Hepatocyte (in vitro differentiated cells): ENCODE results near the gene MAGEB17. TPM values are rescaled to one million over a fixed set of nuclear protein-coding genes. Genes with fewer than 3 reads are reported as not detected.

Experiments used
- DNase-seq: peaks from one replicate; pipeline ENCODE4 v3.0.0-alpha.2; 2016; ENCODE audit warnings: low spot score
- H2AFZ ChIP-seq: fragments of 200-600 bp; sonication (generic); 2 replicates; pipeline ENCODE4 v1.6.0; 2016; ENCODE audit warnings: antibody characterized with exemption, mild to moderate bottlenecking
- H3K27ac ChIP-seq: fragments of 200-600 bp; sonication (generic); 2 replicates; pipeline ENCODE4 v1.5.1; 2016; ENCODE audit warnings: mild to moderate bottlenecking
- H3K27me3 ChIP-seq: fragments of 200-600 bp; sonication (generic); 2 replicates; pipeline ENCODE4 v1.6.1; 2016
- H3K36me3 ChIP-seq: fragments of 200-600 bp; sonication (generic); replicated peaks from 2 replicates; pipeline ENCODE4 v1.5.1; 2016; ENCODE audit warnings: low read depth; ENCODE audit not compliant: insufficient read depth
- H3K4me1 ChIP-seq: fragments of 200-600 bp; sonication (generic); 2 replicates; pipeline ENCODE4 v1.5.1; 2016; ENCODE audit warnings: mild to moderate bottlenecking, moderate library complexity; ENCODE audit not compliant: insufficient read depth
- H3K4me2 ChIP-seq: fragments of 200-600 bp; sonication (generic); 2 replicates; pipeline ENCODE4 v1.6.0; 2016
- H3K4me3 ChIP-seq: fragments of 200-600 bp; sonication (generic); 2 replicates; pipeline ENCODE4 v1.5.1; 2016; ENCODE audit warnings: mild to moderate bottlenecking
- H3K79me2 ChIP-seq: fragments of 200-600 bp; sonication (generic); 2 replicates; pipeline ENCODE4 v1.6.0; 2017; ENCODE audit warnings: mild to moderate bottlenecking
- H3K9me2 ChIP-seq: fragments of 200-600 bp; sonication (generic); replicated peaks from 2 replicates; pipeline ENCODE4 v1.6.0; 2017; ENCODE audit warnings: mild to moderate bottlenecking; ENCODE audit not compliant: insufficient read depth
- H3K9me3 ChIP-seq: fragments of 200-600 bp; sonication (generic); 2 replicates; pipeline ENCODE4 v1.5.1; 2016; ENCODE audit warnings: low read depth, mild to moderate bottlenecking
- H4K20me1 ChIP-seq: fragments of 200-600 bp; sonication (generic); 2 replicates; pipeline ENCODE4 v1.6.0; 2016; ENCODE audit warnings: mild to moderate bottlenecking; ENCODE audit not compliant: insufficient read depth, poor library complexity, severe bottlenecking
- CTCF ChIP-seq: fragments of 200-600 bp; sonication (generic); IDR thresholded peaks from 2 replicates; pipeline ENCODE4 v1.5.1; 2016; ENCODE audit warnings: antibody characterized with exemption, mild to moderate bottlenecking; ENCODE audit not compliant: poor library complexity
- EZH2 ChIP-seq: fragments of 200-600 bp; sonication (generic); IDR thresholded peaks from 2 replicates; pipeline ENCODE4 v1.6.1; 2016; ENCODE audit warnings: antibody characterized with exemption, mild to moderate bottlenecking, borderline replicate concordance
- EZH2phosphoT487 ChIP-seq: fragments of 200-600 bp; sonication (generic); IDR thresholded peaks from one replicate; pipeline ENCODE4 v1.6.1; 2018; ENCODE audit warnings: antibody characterized with exemption, mild to moderate bottlenecking, low read depth, moderate library complexity; ENCODE audit not compliant: unreplicated experiment, severe bottlenecking
- WGBS: methylation state at CpG from one replicate; pipeline ENCODE4 v1.1.6; 2016; ENCODE audit warnings: low lambda C conversion rate; ENCODE audit errors: missing lambda C conversion rate; 5-methylcytosine and 5-hydroxymethylcytosine counted together
- polyA plus RNA-seq: library from polyadenylated mRNA; unstranded; fragments of >200 nt; fragmentation: Nextera tagmentation; extraction: Ambion mirVana; gene quantifications from 2 replicates; pipeline ENCODE4 v1.2.1, GENCODE V29; 2016
- total RNA-seq: library from RNA; depleted of rRNA; stranded (reverse); fragments of >200 nt; gene quantifications from 2 replicates; pipeline ENCODE4 v1.2.3, GENCODE V29; 2014

Gene MAGEB17
- total and polyA plus RNA-seq, 2 experiments from 2014 or later: 0.20 TPM; not detected in 1

- WGBS: 52% methylated on average over 3 of the region's 3 CpGs
- no peaks in the 10 kb centered on the region for H3K9me3 ChIP-seq
- H3K27ac ChIP-seq: no peak overlapping the region
- H3K4me3 ChIP-seq: no peak overlapping the region
- H3K4me1 ChIP-seq: peaks cover 12% of the 10 kb centered on the region
- no peak overlapping the region for H3K4me2 ChIP-seq
- no peaks in the 10 kb centered on the region for H3K27me3 ChIP-seq
- no peaks in the 10 kb centered on the region for H4K20me1 ChIP-seq
- TF ChIP-seq EZH2: no peak
- TF ChIP-seq CTCF: no peak
- no peak for TF ChIP-seq EZH2phosphoT487
- no peaks in the 10 kb centered on the region for H3K36me3 ChIP-seq
- no peaks in the 10 kb centered on the region for H3K9me2 ChIP-seq
- H3K79me2 ChIP-seq: no peaks in the 10 kb centered on the region
- no peak overlapping the region for H2AFZ ChIP-seq
- no peak for DNase-seq
These were observed 19.2 kb downstream of the MAGEB17 start for GRCh38 chrX:16186380-16187007.

- Histone ChIP-seq H3K4me2 (no peak overlapping the region), H3K9me2 (no peaks in the 10 kb centered on the region), H3K4me3 (no peak overlapping the region), H3K9me3 (no peaks in the 10 kb centered on the region), H3K79me2 (no peaks in the 10 kb centered on the region), H3K4me1 (peaks cover 19% of the 10 kb centered on the region), H2AFZ (no peak overlapping the region), H3K27me3 (no peaks in the 10 kb centered on the region), H4K20me1 (no peaks in the 10 kb centered on the region), H3K36me3 (no peaks in the 10 kb centered on the region), H3K27ac (no peak overlapping the region)
- TF ChIP-seq EZH2: no peak
- no peak for TF ChIP-seq EZH2phosphoT487
- no peak for TF ChIP-seq CTCF
- WGBS: 37% methylated on average over 4 of the region's 4 CpGs
- DNase-seq: no peak
These were observed 19.9 kb downstream of the MAGEB17 start for GRCh38 chrX:16187024-16187760.

- Histone ChIP-seq H2AFZ (no peak overlapping the region), H3K4me2 (no peak overlapping the region), H3K4me1 (peaks cover 21% of the 10 kb centered on the region), H3K9me3 (no peaks in the 10 kb centered on the region), H3K9me2 (no peaks in the 10 kb centered on the region), H3K79me2 (no peaks in the 10 kb centered on the region), H3K4me3 (no peak overlapping the region), H3K27me3 (no peaks in the 10 kb centered on the region), H4K20me1 (no peaks in the 10 kb centered on the region), H3K27ac (no peak overlapping the region), H3K36me3 (no peaks in the 10 kb centered on the region)
- no peak for TF ChIP-seq CTCF
- TF ChIP-seq EZH2phosphoT487: no peak
- no peak for TF ChIP-seq EZH2
- DNase-seq: no peak
- WGBS: 0% methylated on average over 1 of the region's 1 CpG
These were observed 21.4 kb downstream of the MAGEB17 start for GRCh38 chrX:16188687-16189086.
